H1 (cell line): ENCODE results near the gene POLR1G. TPM values are rescaled to one million over a fixed set of nuclear protein-coding genes. Genes with fewer than 3 reads are reported as not detected.
A peak's percentile ranks its signal among the peaks of the same experiment; 100 is the strongest.

Source experiments
- CTCF ChIA-PET: fragments of 300-600 bp; sonication (Branson Sonifier 250); formaldehyde crosslinking; loops from one replicate; lab custom pipeline; 2021; ENCODE audit not compliant: partially characterized antibody; lab: Charles Lee
- POLR2A ChIA-PET: fragments of 300-600 bp; sonication (Branson Sonifier 250); formaldehyde crosslinking; loops from one replicate; lab custom pipeline; 2021; ENCODE audit warnings: inconsistent platforms; ENCODE audit not compliant: partially characterized antibody; lab: Charles Lee
- DNase-seq, 2 experiments: peaks; one replicate each; pipeline versions ENCODE4 v3.0.0 to v3.0.0-alpha.2; 2010 to 2022; ENCODE audit warnings: low spot score in 2 of 2, low read depth in 1 of 2, mixed read lengths in 1 of 2
- FAIRE-seq: peaks from 2 replicates; lab custom pipeline; 2011; peaks lifted over from hg19 to GRCh38; lab: Jason Lieb, UNC
- H2AFZ ChIP-seq: 2 replicates; pipeline ENCODE4 v1.8.1; 2012; ENCODE audit warnings: low read length, inconsistent platforms
- H2AK5ac ChIP-seq: 2 replicates; pipeline ENCODE4 v1.6.1; 2013; ENCODE audit warnings: low read depth, low read length
- H2BK120ac ChIP-seq: replicated peaks from 2 replicates; pipeline ENCODE3; 2013; ENCODE audit warnings: low read depth, low read length, inconsistent platforms
- H2BK12ac ChIP-seq: 2 replicates; pipeline ENCODE4 v1.6.1; 2013; ENCODE audit warnings: low read depth, low read length
- H2BK15ac ChIP-seq: 2 replicates; pipeline ENCODE4 v1.6.1; 2013; ENCODE audit warnings: low read length
- H2BK20ac ChIP-seq: 2 replicates; pipeline ENCODE4 v1.6.1; 2013; ENCODE audit warnings: low read length
- H2BK5ac ChIP-seq: 2 replicates; pipeline ENCODE4 v1.6.1; 2013; ENCODE audit warnings: low read depth, low read length
- H3K14ac ChIP-seq: 2 replicates; pipeline ENCODE4 v1.6.1; 2013; ENCODE audit warnings: inconsistent platforms; ENCODE audit not compliant: insufficient read length
- H3K18ac ChIP-seq: 2 replicates; pipeline ENCODE4 v1.6.1; 2013; ENCODE audit warnings: low read length; ENCODE audit errors: extremely low read depth
- H3K23ac ChIP-seq: 2 replicates; pipeline ENCODE4 v1.6.1; 2013; ENCODE audit warnings: inconsistent platforms; ENCODE audit not compliant: insufficient read length
- H3K23me2 ChIP-seq: 2 replicates; pipeline ENCODE4 v1.6.1; 2013; ENCODE audit warnings: low read depth, low read length
- H3K27ac ChIP-seq: 2 replicates; pipeline ENCODE4 v1.6.1; 2011; ENCODE audit warnings: low read depth, low read length, inconsistent platforms
- H3K27me3 ChIP-seq, 4 experiments: replicated peaks in 1 of 4; 1 replicate in 1 of 4; 2 replicates in 3 of 4; pipeline versions ENCODE4 v1.6.1 to v1.8.1; 2011 to 2013; ENCODE audit warnings: low read length in 3 of 4, mild to moderate bottlenecking in 3 of 4, inconsistent platforms in 2 of 4, mixed read lengths in 2 of 4, moderate library complexity in 1 of 4; ENCODE audit not compliant: control insufficient read depth in 3 of 4, insufficient read depth in 3 of 4; ENCODE audit errors: extremely low read depth in 1 of 4
- H3K36me3 ChIP-seq, 4 experiments: 2 replicates each; pipeline versions ENCODE4 v1.6.1 to v1.8.1; 2011 to 2013; ENCODE audit warnings: mild to moderate bottlenecking in 4 of 4, low read length in 3 of 4, moderate library complexity in 2 of 4, control low read depth in 1 of 4, inconsistent platforms in 1 of 4; ENCODE audit not compliant: insufficient read depth in 4 of 4, control insufficient read depth in 2 of 4
- H3K4ac ChIP-seq: replicated peaks from 2 replicates; pipeline ENCODE3; 2013; ENCODE audit warnings: low read length, low read depth, mixed read lengths, inconsistent platforms; ENCODE audit not compliant: insufficient read length
- H3K4me1 ChIP-seq, 4 experiments: replicated peaks in 1 of 4; 1 replicate in 1 of 4; 2 replicates in 3 of 4; pipeline versions ENCODE4 v1.6.1 to v1.8.1; 2011 to 2013; ENCODE audit warnings: low read length in 3 of 4, inconsistent platforms in 2 of 4, mixed read lengths in 1 of 4; ENCODE audit not compliant: insufficient read depth in 4 of 4, control insufficient read depth in 3 of 4
- H3K4me2 ChIP-seq, 2 experiments: 2 replicates each; pipeline versions ENCODE4 v1.6.1 to v1.8.1; 2011 to 2013; ENCODE audit warnings: low read depth in 2 of 2, low read length in 2 of 2, control low read depth in 1 of 2, inconsistent platforms in 1 of 2, mild to moderate bottlenecking in 1 of 2; ENCODE audit not compliant: insufficient read depth in 1 of 2
- H3K4me3 ChIP-seq, 4 experiments: fragments of 200-600, 300-600 bp in 1 of 4; sonication (generic), shearing (Covaris generic), sonication (Bioruptor Twin) in 1 of 4; 2 replicates each; pipeline versions ENCODE4 v1.5.1 to v1.8.1; 2011 to 2016; ENCODE audit warnings: low read length in 4 of 4, low read depth in 3 of 4, control low read depth in 2 of 4, inconsistent platforms in 2 of 4, mild to moderate bottlenecking in 2 of 4, mixed read lengths in 1 of 4, moderate library complexity in 1 of 4; ENCODE audit not compliant: insufficient read depth in 2 of 4; ENCODE audit errors: extremely low read depth in 1 of 4
- H3K56ac ChIP-seq: replicated peaks from 2 replicates; pipeline ENCODE3; 2013; ENCODE audit warnings: low read depth, mild to moderate bottlenecking, mixed read lengths, low read length, inconsistent platforms; ENCODE audit not compliant: insufficient read length
- H3K79me1 ChIP-seq: 2 replicates; pipeline ENCODE4 v1.6.1; 2013; ENCODE audit warnings: low read depth, low read length, control low read depth
- H3K79me2 ChIP-seq, 2 experiments: 2 replicates each; pipeline versions ENCODE4 v1.6.1 to v1.8.1; 2012 to 2013; ENCODE audit warnings: low read length in 2 of 2, mild to moderate bottlenecking in 2 of 2, inconsistent platforms in 1 of 2; ENCODE audit not compliant: insufficient read depth in 2 of 2, control insufficient read depth in 1 of 2
- H3K9ac ChIP-seq, 4 experiments: replicated peaks in 1 of 4; 1 replicate in 1 of 4; 2 replicates in 3 of 4; pipeline versions ENCODE4 v1.6.1 to v1.8.1; 2011 to 2013; ENCODE audit warnings: low read depth in 3 of 4, low read length in 3 of 4, control low read depth in 2 of 4, mild to moderate bottlenecking in 2 of 4, moderate library complexity in 2 of 4, inconsistent platforms in 1 of 4; ENCODE audit errors: extremely low read depth in 1 of 4
- H3K9me3 ChIP-seq, 2 experiments: 2 replicates each; pipeline versions ENCODE4 v1.6.1 to v1.8.1; 2012 to 2013; ENCODE audit warnings: mild to moderate bottlenecking in 2 of 2, moderate library complexity in 2 of 2, control low read depth in 1 of 2, inconsistent platforms in 1 of 2, low read depth in 1 of 2, low read length in 1 of 2, mixed read lengths in 1 of 2; ENCODE audit not compliant: insufficient read depth in 2 of 2
- H4K20me1 ChIP-seq, 2 experiments: replicated peaks in 1 of 2; 2 replicates each; pipeline versions ENCODE3 to v1.8.1; 2011 to 2013; ENCODE audit warnings: inconsistent platforms in 2 of 2, low read length in 2 of 2, mild to moderate bottlenecking in 1 of 2; ENCODE audit not compliant: insufficient read depth in 2 of 2, control insufficient read depth in 1 of 2
- H4K5ac ChIP-seq: 2 replicates; pipeline ENCODE4 v1.6.1; 2013; ENCODE audit warnings: low read length, low read depth, mixed read lengths, inconsistent platforms; ENCODE audit not compliant: insufficient read length
- H4K8ac ChIP-seq: 2 replicates; pipeline ENCODE4 v1.8.0; 2013; ENCODE audit warnings: mild to moderate bottlenecking, moderate library complexity, low read length, inconsistent platforms; ENCODE audit not compliant: insufficient read depth; ENCODE audit errors: extremely low read depth
- H4K91ac ChIP-seq: replicated peaks from 2 replicates; pipeline ENCODE3; 2013; ENCODE audit warnings: low read length, mixed read lengths, inconsistent platforms; ENCODE audit not compliant: insufficient read length
- ASH2L ChIP-seq: fragments of 200-600, 300-600 bp; sonication (generic); IDR thresholded peaks from one replicate; pipeline ENCODE4 v1.7.1; 2017; ENCODE audit warnings: low read length
- ATF3 ChIP-seq: IDR thresholded peaks from 2 replicates; pipeline ENCODE4 v1.6.1; 2011; ENCODE audit warnings: low read depth, mild to moderate bottlenecking, low read length; ENCODE audit not compliant: insufficient read depth
- EZH2 ChIP-seq: fragments of 200-600 bp; sonication (generic); IDR thresholded peaks from 2 replicates; pipeline ENCODE4 v1.7.1; 2012; ENCODE audit warnings: low read depth, mild to moderate bottlenecking, moderate library complexity, low read length, inconsistent platforms; ENCODE audit not compliant: severe bottlenecking
- HDAC2 ChIP-seq, 2 experiments: fragments of 300-600 bp in 1 of 2; sonication (generic) in 1 of 2; IDR thresholded peaks; 2 replicates each; pipeline ENCODE4 v1.6.1; 2011 to 2012; ENCODE audit warnings: low read depth in 2 of 2, low read length in 2 of 2, mild to moderate bottlenecking in 2 of 2, moderate library complexity in 2 of 2, borderline replicate concordance in 1 of 2, inconsistent platforms in 1 of 2
- KDM1A ChIP-seq: fragments of 200-600, 300-600 bp; sonication (generic); IDR thresholded peaks from 2 replicates; pipeline ENCODE4 v1.7.1; 2016; ENCODE audit warnings: mild to moderate bottlenecking, low read length, borderline replicate concordance
- POLR2A ChIP-seq, 2 experiments: IDR thresholded peaks; 1 replicate in 1 of 2; 2 replicates in 1 of 2; pipeline ENCODE4 v1.6.1; 2011; ENCODE audit warnings: low read depth in 2 of 2, low read length in 2 of 2, mild to moderate bottlenecking in 2 of 2; ENCODE audit errors: control extremely low read depth in 1 of 2
- RFX5 ChIP-seq: IDR thresholded peaks from 2 replicates; pipeline ENCODE4 v1.6.1; 2011; ENCODE audit warnings: low read depth, low read length, improper control_type of control experiment, borderline replicate concordance
- SP4 ChIP-seq: IDR thresholded peaks from 2 replicates; pipeline ENCODE4 v1.6.1; 2012; ENCODE audit warnings: low read length, inconsistent platforms
- TBP ChIP-seq: IDR thresholded peaks from 2 replicates; pipeline ENCODE4 v1.6.1; 2011; ENCODE audit warnings: low read depth, low read length, improper control_type of control experiment
- TEAD4 ChIP-seq: IDR thresholded peaks from 2 replicates; pipeline ENCODE4 v1.6.1; 2012; ENCODE audit warnings: low read depth, low read length, inconsistent platforms, mixed read lengths
- WGBS, 2 experiments: shearing (Covaris generic) in 1 of 2; methylation state at CpG; one replicate each; pipeline versions ENCODE4 v1.1.6 to v1.1.7; 2013 to 2015; ENCODE audit warnings: low lambda C conversion rate in 2 of 2, mixed read lengths in 2 of 2, inconsistent platforms in 1 of 2, low coverage in 1 of 2, missing lambda C conversion rate in 1 of 2; ENCODE audit not compliant: insufficient replicate concordance in 2 of 2, insufficient coverage in 1 of 2, insufficient read length in 1 of 2; ENCODE audit errors: extremely low coverage in 1 of 2, missing lambda C conversion rate in 1 of 2; 5-methylcytosine and 5-hydroxymethylcytosine counted together
- polyA plus RNA-seq, 7 experiments: library from polyadenylated mRNA; depleted of rRNA in 3 of 7; stranded (reverse) in 5 of 7; unstranded in 2 of 7; fragments of >200 nt in 5 of 7; fragments of 200-250 nt in 2 of 7; gene quantifications; 1 replicate in 5 of 7; 2 replicates in 1 of 7; 4 replicates in 1 of 7; pipeline versions ENCODE4 v1.2.1 to v1.2.3, GENCODE V29; 2011 to 2013; ENCODE audit warnings: missing spikeins in 2 of 7, mixed read lengths in 2 of 7
- total RNA-seq: library from RNA; stranded (reverse); fragmentation: NEBNext Ultra II Directional; extraction: Animal tissue kit (Norgen Biotek cat#: 25700); gene quantifications from 2 replicates; pipeline ENCODE4 v1.2.1, GENCODE V29; 2021

The POLR1G gene
- total and polyA plus RNA-seq, 2 of the 8 experiments (the other 6 are each of a cell fraction or from before 2014, with no cell fraction given), result 16.8 to 34.8 TPM

GRCh38 chr19:45442408-45442777 lies 35.9 kb downstream of the POLR1G start:
- Histone ChIP-seq H3K4me3 (0 out of 8 replicates have a peak overlapping the region, but pooled peaks of 1 of the 4 experiments have one; percentile 72), H3K79me2 (no peaks in the 10 kb centered on the region), H4K5ac (no peak overlapping the region), H4K8ac (no peak overlapping the region), H2AK5ac (0 out of 2 replicates have a peak overlapping the region, but pooled peaks have one; percentile 11), H3K36me3 (no peaks in the 10 kb centered on the region), H3K27ac (no peak overlapping the region), H3K56ac (no peak overlapping the region), H4K20me1 (no peaks in the 10 kb centered on the region), H2BK5ac (no peak overlapping the region), H4K91ac (no peak overlapping the region), H3K4me2 (peak overlapping the region in 1 of 2 experiments; percentile 77; a peak in 1 of 4 replicates), H3K14ac (no peak overlapping the region), H3K18ac (no peak overlapping the region), H3K79me1 (no peaks in the 10 kb centered on the region), H3K23me2 (peaks cover 12% of the 10 kb centered on the region), H2BK12ac (peak overlapping the region; percentile 51; the same call in 1 of the 2 replicates), H2AFZ (no peak overlapping the region), H2BK20ac (no peak overlapping the region), H3K9ac (no peak overlapping the region), H3K23ac (no peak overlapping the region), H2BK15ac (peak overlapping the region; percentile 4; the same call in 1 of the 2 replicates), H3K27me3 (peaks cover 0 to 5% (median 2%) of the 10 kb centered on the region in 4 experiments; a peak in 3 of 7 replicates), H3K9me3 (no peaks in the 10 kb centered on the region), H3K4me1 (peaks cover 6 to 17% (median 11%) of the 10 kb centered on the region in 4 experiments), H2BK120ac (no peak overlapping the region), H3K4ac (no peak overlapping the region)
- ChIA-PET POLR2A (interaction anchor here (2.1 kb wide), 1 partner anchor 26 kb away, joined by 13 read pairs; the partner anchor contains the start of gene FOSB), CTCF (interaction anchor here (0.6 to 21.2 kb wide), 3 partner anchors 10 to 32 kb away, joined by 3 to 760 read pairs (median 24); partner anchors contain the start of gene FOSB)
- DNase-seq, result no peak
- TF ChIP-seq POLR2A (IDR thresholded peaks at IDR 0.05; ENCODE audit: control extremely low read depth in 1 of 2, low read depth in 2 of 2, low read length in 2 of 2) (no peak), SP4 (no peak), ASH2L (no peak), ATF3 (no peak), EZH2 (no peak), RFX5 (no peak), TBP (no peak), HDAC2 (IDR thresholded peaks at IDR 0.05; ENCODE audit: borderline replicate concordance in 1 of 2, low read depth in 2 of 2, low read length in 2 of 2) (peak in 1 of 2 experiments; percentile 69; a peak in 1 of 4 replicates), KDM1A (peak; percentile 80), TEAD4 (no peak)
- FAIRE-seq, result no peak
- WGBS, 2 experiments, result 84% methylated on average over 2 of the region's 2 CpGs; no CpG with 5 or more reads in 1 of the 2 experiments
